HG02840 (cell line): ENCODE measurements around the gene TRIM41.

ENCODE experiments used
- ATAC-seq: cut with Tn5 transposase; IDR thresholded peaks from one replicate; pipeline ENCODE4 v1.9.1; 2021; ENCODE audit warnings: mild to moderate bottlenecking, moderate library complexity, moderate number of reproducible peaks; ENCODE audit not compliant: unreplicated experiment, low FRiP score

The TRIM41 gene

DNA sequence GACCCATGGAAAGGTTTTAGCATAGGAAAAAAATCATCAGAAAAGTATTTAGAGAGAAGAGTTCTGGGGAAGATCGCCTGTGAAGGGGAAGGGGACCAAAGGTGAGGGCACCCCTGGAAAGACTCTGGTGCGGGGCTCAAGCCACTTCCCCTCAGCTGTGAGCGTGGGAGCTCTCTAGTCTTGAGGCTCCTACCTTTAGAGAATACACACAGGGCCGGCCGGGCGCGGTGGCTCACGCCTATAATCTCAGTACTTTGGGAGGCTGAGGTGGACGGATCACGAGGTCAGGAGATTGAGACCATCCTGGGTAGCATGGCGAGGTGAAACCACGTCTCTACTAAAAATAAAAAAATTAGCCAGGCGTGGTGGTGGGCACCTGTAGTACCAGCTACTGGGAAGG is 6.9 kb downstream of the TRIM41 start:
- no peak for ATAC-seq

DNA sequence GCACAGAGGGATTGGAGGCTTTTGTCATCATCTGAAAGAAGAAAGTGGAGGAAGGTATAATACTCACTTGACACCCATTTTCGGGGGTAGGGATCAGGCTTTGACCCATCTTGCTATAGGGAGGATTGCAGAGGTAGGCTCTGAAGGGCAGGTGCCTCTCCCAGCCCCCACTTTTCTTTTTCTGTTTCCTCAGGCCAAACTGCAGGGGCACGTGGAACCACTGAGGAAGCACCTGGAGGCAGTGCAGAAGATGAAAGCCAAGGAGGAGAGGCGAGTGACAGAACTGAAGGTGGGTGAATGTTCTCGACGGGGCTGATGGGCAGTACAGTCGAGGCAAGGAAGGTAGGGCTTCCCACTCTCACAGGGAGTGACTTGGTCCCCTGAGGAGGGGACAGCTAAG is 7.5 kb downstream of the TRIM41 start:
- ATAC-seq = no peak

DNA sequence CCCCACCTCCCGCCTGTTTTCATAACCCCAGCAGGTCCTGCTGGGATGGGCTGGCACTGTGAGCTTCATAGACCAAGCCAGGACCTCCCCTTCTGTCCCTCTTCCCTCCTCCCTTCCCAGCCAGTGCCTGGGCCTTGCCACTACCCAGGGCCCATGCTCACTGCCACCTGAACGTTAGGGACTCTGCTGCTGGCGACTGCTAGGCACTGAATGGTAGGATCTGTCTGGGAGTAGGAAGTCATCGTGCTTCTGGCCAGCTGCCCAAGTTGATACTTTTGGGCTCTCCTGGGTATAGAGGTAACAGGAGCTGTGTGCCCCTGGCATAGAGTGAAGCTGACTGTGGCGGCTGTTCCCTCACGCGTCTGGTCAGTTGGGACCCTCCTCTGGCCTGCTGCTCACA is 8.4 kb downstream of the TRIM41 start:
- no peak for ATAC-seq

DNA sequence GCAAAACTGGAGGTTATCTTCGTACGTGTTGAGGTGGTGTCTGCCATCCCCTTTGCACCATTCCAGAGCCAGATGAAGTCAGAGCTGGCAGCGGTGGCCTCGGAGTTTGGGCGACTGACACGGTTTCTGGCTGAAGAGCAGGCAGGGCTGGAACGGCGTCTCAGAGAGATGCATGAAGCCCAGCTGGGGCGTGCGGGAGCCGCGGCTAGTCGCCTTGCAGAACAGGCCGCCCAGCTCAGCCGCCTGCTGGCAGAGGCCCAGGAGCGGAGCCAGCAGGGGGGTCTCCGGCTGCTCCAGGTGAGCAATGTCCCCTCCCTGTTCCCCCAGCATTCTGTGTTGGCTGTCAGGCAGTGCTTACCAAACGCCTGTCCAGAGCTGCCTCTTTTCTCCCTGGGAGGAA is 9.5 kb downstream of the TRIM41 start:
- no peak for ATAC-seq

DNA sequence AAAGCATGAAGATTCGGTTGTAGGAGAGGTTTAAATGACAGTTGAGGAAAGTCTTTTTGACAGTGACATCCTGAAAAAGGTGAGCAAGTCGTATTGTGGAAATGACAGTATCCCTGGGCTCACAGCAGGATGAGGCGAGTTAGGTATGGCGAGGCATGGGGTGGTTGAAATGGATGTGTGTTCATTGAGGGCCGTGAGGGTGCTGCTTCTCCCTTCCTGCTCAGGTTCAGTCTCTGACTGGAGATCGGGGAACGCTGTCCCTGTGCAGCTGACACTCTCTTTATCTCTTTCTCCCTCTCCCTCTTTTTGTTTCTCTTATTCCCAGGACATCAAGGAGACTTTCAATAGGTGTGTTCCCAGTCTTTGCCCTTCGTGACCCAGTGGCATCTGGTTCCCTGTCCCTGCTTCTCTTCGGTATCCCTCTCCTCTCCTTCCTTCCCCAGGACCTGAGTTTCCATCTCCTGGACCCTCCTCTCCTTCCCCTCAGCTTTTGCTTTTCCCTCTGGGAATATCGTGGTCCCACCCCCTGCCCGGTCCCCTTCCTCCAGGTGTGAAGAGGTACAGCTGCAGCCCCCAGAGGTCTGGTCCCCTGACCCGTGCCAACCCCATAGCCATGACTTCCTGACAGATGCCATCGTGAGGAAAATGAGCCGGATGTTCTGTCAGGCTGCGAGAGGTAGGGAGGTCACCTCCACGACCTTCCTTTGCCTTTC is 10.2 kb downstream of the TRIM41 start:
- ATAC-seq = no peak

DNA sequence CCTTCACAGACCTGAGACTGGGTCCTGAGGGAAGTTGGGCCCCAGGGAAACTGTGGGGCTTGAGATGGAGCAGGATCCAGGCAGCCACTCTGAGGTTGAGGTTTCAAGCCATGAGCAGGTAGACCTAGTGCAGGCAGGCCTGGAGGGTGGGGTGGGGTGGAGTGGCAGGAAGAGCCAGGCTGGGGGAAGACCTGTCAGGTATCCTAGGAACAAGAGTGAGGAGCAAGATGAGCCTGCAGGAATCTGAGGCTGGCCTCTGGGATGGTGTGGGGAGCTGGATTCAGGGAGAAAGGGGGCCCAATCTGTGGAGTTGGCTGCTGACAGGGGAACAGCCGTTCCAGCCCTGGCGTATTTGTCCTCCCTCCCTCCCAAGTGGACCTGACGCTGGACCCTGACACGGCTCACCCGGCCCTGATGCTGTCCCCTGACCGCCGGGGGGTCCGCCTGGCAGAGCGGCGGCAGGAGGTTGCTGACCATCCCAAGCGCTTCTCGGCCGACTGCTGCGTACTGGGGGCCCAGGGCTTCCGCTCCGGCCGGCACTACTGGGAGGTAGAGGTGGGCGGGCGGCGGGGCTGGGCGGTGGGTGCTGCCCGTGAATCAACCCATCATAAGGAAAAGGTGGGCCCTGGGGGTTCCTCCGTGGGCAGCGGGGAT is 10.8 kb downstream of the TRIM41 start:
- ATAC-seq = no peak

DNA sequence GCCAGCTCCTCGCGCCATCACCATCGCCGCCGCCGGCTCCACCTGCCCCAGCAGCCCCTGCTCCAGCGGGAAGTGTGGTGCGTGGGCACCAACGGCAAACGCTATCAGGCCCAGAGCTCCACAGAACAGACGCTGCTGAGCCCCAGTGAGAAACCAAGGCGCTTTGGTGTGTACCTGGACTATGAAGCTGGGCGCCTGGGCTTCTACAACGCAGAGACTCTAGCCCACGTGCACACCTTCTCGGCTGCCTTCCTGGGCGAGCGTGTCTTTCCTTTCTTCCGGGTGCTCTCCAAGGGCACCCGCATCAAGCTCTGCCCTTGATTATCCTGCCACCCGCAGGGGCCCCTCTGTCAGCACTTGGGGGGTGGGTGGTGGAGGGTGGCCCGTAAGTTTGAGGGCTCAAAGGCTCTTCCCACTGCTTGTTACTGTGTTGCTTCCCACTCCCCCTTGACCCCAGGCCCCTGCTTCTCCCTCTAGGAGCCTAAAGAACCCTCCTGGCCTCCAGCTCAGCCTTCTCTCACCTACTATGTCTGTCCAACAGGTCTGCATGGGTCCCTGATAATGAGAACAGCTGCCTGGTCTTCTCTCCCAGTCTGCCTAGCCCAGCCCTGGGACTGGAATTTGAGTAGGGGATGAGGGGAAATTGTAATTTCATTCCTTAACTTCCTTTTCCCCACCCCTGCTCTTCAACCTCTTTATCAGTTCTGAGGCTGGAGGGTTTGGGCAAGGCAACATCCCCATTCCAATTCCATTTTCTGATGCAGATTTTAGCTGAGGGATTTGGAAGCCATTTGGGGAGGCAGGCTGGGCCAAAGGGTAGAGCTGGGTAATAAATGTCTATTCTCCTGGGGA is 11.6 kb downstream of the TRIM41 start:
- ATAC-seq = no peak

DNA sequence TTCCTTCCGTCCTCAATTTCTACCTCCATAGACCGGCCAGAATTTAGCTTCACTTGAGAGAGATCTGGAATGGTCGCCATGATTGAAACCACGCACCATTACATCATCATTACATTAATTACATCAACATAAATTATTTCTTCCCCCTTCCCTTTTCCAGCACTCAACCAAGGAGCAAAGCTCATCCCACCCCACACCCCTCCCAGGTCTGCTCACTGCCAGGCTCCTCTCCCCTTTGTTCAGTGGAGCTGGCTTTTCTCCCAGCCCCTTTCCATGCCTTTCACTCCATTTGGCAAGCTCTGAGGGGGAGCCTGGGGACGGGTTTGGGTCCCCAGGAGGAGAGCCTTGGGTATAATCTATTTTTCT is 12.2 kb downstream of the TRIM41 start:
- ATAC-seq = no peak

DNA sequence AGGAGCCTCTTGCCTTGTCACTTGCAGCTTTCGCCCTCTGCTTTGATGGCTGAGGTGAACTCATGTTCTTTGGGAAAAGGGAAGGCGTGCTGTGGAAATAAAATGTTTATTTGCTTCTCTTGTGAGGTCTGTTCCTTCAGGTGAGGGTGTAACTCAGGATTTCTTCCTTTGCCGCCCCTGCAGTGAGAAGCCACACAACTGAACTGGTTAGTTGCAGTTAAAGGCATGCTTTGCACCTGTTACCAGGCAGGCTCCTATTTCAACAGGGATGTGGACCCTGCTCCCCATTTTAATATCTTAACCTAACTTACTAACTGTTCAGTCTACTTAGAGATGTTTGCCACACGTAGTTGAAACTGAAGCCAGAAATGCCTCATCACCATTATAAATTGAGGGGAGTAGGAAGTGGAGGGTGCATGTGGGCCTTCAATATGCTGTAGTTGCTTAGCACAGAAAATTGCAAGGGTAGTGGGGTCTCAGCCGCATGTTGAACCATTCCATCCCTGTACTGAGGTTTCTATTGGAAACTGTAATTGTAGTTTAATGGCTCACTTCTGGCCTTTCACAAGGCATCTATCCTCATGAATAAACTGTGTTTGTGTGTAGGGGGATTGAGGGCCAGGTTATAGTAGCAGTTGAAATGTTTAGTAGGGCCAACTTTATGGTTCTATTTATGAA is 12.7 kb downstream of the TRIM41 start:
- ATAC-seq = no peak

DNA sequence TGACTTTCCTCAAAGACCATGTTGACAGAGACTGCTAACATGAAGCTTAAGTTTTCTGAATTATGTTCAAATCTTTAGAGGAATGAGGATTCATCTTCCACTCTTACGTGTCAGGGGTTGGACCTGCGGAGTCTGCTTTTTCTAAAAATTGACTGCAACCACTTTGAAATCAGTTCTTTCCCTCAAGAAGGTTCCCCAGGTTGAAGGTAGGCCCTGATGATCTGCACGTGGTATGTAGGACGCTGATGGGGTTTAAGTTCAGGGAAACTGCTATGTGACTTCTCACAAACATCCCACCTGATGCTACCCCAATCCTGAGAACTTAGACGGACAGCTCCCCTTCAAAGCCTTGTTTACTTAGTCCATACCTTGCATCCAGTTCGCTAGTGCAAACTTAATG is 13.4 kb downstream of the TRIM41 start:
- no peak for ATAC-seq

DNA sequence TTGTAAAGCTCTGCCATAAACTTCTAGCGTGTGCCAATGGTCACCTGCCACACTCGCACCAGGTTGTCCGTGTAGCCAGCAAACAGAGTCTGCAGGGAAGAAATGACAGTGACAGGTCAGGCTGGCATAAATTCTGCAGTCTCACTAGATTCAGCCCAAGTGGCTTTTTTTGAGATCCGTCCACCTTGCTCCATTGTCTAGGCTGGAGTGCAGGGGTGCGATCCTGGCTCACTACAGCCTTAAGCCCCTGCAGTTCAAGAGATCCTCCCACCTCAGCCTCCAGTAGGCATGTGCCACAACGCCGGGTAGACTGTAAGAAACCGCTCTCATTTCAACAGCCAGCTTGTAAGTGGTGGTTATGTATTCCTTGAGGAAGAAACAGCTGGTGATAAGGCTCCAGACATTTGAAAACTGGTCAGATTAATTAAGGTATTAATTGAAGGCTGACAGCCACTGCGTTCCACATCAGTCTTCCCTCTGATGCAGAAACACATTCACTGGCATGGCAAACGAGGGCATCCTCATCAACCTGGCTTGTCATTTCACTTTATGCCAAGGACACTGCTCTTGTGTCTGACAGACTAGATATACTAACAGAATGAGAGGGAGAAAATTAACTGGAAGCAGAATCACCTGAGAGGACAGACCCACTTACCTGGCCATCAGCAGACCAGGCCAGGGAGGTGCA is 14.0 kb downstream of the TRIM41 start:
- ATAC-seq = no peak

DNA sequence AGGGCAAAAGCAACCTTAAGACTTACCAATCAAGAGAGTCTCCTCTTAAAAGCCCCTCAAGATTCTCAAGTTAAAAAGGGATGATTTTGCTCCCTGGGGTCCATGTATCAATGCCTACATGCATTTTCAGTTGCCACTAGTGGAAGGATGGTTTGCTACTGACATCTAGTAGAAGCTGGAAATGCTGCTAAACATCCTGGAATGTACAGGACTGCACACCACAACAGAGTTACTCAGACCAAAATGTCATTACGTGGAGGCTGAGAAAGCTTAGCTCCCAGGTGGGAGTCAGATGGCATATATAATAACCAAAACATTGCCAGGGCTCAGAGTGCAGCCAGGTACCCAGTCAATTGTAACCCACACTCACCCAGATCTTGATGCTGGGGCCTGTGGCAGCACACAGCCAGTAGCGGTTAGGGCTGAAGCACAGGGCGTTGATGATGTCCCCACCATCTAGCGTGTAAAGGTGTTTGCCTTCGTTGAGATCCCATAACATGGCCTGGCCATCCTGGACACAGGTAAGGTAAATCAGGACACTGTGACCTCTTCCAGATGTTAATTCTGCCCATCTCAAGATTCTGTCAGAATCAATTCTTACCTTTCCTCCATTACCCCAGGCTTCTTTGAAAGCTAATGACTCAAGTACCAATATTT is 14.8 kb downstream of the TRIM41 start:
- no peak for ATAC-seq

DNA sequence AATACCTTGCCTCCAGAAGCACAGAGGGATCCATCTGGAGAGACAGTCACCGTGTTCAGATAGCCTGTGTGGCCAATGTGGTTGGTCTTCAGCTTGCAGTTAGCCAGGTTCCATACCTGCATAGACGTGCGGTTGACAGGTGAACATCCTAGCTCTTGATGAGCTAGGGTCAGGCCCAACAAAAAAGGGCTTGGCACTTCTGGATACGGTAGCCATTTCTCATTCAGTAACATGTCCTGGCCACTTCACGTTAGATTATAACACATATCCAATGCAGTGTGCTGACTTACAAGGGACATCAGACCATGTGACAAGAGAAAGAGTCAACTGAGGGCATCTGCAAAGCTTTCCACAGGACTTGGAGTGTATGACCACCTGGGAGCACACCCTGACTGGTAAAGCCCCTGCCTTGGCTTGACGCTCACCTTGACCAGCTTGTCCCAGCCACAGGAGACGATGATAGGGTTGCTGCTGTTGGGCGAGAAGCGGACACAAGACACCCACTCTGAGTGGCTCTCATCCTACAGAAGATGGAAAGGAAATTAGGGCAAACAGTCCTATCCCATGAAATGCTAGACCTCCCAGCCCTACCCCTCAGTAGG is 16.1 kb downstream of the TRIM41 start:
- ATAC-seq = no peak

DNA sequence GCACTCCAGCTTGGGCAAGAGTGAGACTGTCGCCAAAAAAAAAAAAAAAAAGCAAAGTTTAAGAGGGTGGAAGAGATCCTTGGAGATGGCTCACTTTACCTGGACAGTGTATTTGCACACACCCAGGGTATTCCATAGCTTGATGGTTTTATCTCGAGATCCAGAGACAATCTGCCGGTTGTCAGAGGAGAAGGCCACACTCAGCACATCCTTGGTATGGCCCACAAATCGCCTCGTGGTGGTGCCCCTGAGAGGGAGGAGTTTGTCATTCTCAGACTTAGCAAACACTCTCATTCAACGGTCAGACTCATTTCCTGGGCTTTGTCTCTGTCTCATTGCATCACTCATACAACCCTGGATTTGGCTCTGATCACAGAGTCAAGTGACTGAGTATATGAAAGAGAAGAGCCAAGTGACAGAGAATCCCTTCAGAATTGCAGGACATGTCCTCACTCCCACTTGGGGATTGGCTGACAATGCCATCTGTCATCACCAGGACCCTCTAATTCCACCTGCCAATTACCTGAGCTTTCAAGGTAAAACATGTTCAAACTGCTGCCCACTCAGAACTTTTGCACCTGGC is 18.4 kb downstream of the TRIM41 start:
- no peak for ATAC-seq

DNA sequence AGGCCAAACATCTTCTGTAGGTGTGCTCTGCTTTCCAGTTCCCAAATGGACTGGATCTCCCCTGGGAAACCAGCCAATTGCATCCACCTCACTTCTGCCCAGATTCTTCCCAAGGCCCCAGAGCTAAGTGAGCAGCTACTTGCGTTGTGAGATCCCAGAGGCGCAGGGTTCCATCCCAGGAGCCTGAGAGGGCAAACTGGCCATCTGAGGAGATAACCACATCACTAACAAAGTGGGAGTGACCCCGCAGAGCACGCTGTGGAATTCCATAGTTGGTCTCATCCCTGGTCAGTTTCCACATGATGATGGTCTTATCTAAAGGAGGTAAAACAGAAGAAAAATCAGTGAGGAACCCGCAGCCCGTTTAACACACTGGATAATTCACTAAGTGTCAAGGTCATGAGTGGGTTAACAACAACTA is 19.0 kb downstream of the TRIM41 start:
- no peak for ATAC-seq

DNA sequence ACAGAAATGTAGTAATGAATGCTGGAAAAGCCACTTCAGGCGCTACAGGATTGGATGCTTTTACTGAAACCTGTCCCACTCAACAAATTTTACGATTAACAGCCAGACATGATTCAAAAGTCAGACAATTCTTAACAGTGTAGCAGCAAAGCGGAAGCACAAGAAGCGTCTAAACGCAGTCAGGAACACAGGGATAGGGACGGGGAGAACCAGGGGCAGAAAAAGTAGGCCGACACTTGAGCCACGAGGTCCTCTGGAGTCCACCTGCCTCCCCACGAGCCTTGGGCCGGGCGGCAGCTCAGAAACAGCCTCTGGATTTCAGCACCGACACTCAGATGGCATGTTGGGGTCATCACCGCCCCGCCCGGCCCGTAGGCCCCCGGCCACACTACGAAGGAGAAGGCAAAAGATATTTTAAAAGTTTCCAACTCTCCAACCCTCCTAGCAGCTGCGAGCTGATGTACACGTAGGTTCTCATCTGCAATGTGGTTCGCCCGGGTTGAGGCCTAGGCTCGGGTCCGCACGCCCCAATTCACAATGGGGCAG is 20.0 kb downstream of the TRIM41 start:
- ATAC-seq = no peak

DNA sequence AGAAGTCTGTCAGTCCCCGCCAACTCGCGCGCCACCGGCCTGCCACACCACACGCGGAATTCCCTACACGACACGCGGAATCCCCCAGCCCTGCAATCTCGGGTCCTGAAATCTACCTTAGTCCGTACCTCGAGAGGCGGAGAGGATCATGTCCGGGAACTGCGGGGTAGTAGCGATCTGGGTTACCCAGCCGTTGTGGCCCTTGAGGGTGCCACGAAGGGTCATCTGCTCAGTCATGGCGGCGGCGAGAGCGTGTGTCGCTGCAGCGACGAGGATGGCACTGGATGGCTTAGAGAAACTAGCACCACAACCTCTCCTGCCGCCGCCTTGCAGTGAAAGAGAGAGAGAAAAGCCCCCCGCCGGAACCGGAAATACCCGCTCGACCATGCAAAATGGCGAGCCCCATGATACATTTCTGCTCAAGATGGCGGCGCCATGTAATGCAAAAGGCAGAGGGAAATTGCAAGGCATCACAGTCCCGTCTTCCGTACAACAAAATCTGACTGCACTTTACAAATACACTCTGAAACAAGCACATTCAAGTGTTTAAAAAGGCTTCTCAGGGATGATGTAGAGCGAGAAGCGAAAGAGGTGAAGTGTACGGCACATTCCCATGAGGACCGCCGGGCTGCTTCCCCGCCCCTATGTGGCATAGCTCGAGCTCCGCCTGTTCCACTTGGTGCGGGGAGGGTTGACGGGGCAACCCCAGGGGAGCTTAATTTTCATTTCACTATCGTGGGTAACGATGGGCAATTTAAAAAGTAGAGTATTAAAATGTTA is 20.7 kb downstream of the TRIM41 start, which contains the start of gene RACK1:
TSS of gene RACK1 (minus strand) at position 343 of the 780 bp plus-strand sequence. CDS start at position 237, 106 bp downstream.
- peak; percentile 56 for ATAC-seq
